H1 (cell line): ENCODE results near the gene CAGE1. TPM values are rescaled to one million over a fixed set of nuclear protein-coding genes. Genes with fewer than 3 reads are reported as not detected.

Experiments
- CTCF ChIA-PET: fragments of 300-600 bp; sonication (Branson Sonifier 250); formaldehyde crosslinking; loops from one replicate; lab custom pipeline; 2021; ENCODE audit not compliant: partially characterized antibody; lab: Charles Lee
- POLR2A ChIA-PET: fragments of 300-600 bp; sonication (Branson Sonifier 250); formaldehyde crosslinking; loops from one replicate; lab custom pipeline; 2021; ENCODE audit warnings: inconsistent platforms; ENCODE audit not compliant: partially characterized antibody; lab: Charles Lee
- DNase-seq, 2 experiments: peaks; one replicate each; pipeline versions ENCODE4 v3.0.0 to v3.0.0-alpha.2; 2010 to 2022; ENCODE audit warnings: low spot score in 2 of 2, low read depth in 1 of 2, mixed read lengths in 1 of 2
- FAIRE-seq: peaks from 2 replicates; lab custom pipeline; 2011; peaks lifted over from hg19 to GRCh38; lab: Jason Lieb, UNC
- H2AFZ ChIP-seq: 2 replicates; pipeline ENCODE4 v1.8.1; 2012; ENCODE audit warnings: low read length, inconsistent platforms
- H2AK5ac ChIP-seq: 2 replicates; pipeline ENCODE4 v1.6.1; 2013; ENCODE audit warnings: low read depth, low read length
- H2BK120ac ChIP-seq: replicated peaks from 2 replicates; pipeline ENCODE3; 2013; ENCODE audit warnings: low read depth, low read length, inconsistent platforms
- H2BK12ac ChIP-seq: 2 replicates; pipeline ENCODE4 v1.6.1; 2013; ENCODE audit warnings: low read depth, low read length
- H2BK15ac ChIP-seq: 2 replicates; pipeline ENCODE4 v1.6.1; 2013; ENCODE audit warnings: low read length
- H2BK20ac ChIP-seq: 2 replicates; pipeline ENCODE4 v1.6.1; 2013; ENCODE audit warnings: low read length
- H2BK5ac ChIP-seq: 2 replicates; pipeline ENCODE4 v1.6.1; 2013; ENCODE audit warnings: low read depth, low read length
- H3K14ac ChIP-seq: 2 replicates; pipeline ENCODE4 v1.6.1; 2013; ENCODE audit warnings: inconsistent platforms; ENCODE audit not compliant: insufficient read length
- H3K18ac ChIP-seq: 2 replicates; pipeline ENCODE4 v1.6.1; 2013; ENCODE audit warnings: low read length; ENCODE audit errors: extremely low read depth
- H3K23ac ChIP-seq: 2 replicates; pipeline ENCODE4 v1.6.1; 2013; ENCODE audit warnings: inconsistent platforms; ENCODE audit not compliant: insufficient read length
- H3K23me2 ChIP-seq: 2 replicates; pipeline ENCODE4 v1.6.1; 2013; ENCODE audit warnings: low read depth, low read length
- H3K27ac ChIP-seq: 2 replicates; pipeline ENCODE4 v1.6.1; 2011; ENCODE audit warnings: low read depth, low read length, inconsistent platforms
- H3K27me3 ChIP-seq, 4 experiments: replicated peaks in 1 of 4; 1 replicate in 1 of 4; 2 replicates in 3 of 4; pipeline versions ENCODE4 v1.6.1 to v1.8.1; 2011 to 2013; ENCODE audit warnings: low read length in 3 of 4, mild to moderate bottlenecking in 3 of 4, inconsistent platforms in 2 of 4, mixed read lengths in 2 of 4, moderate library complexity in 1 of 4; ENCODE audit not compliant: control insufficient read depth in 3 of 4, insufficient read depth in 3 of 4; ENCODE audit errors: extremely low read depth in 1 of 4
- H3K36me3 ChIP-seq, 4 experiments: 2 replicates each; pipeline versions ENCODE4 v1.6.1 to v1.8.1; 2011 to 2013; ENCODE audit warnings: mild to moderate bottlenecking in 4 of 4, low read length in 3 of 4, moderate library complexity in 2 of 4, control low read depth in 1 of 4, inconsistent platforms in 1 of 4; ENCODE audit not compliant: insufficient read depth in 4 of 4, control insufficient read depth in 2 of 4
- H3K4ac ChIP-seq: replicated peaks from 2 replicates; pipeline ENCODE3; 2013; ENCODE audit warnings: low read length, low read depth, mixed read lengths, inconsistent platforms; ENCODE audit not compliant: insufficient read length
- H3K4me1 ChIP-seq, 4 experiments: replicated peaks in 1 of 4; 1 replicate in 1 of 4; 2 replicates in 3 of 4; pipeline versions ENCODE4 v1.6.1 to v1.8.1; 2011 to 2013; ENCODE audit warnings: low read length in 3 of 4, inconsistent platforms in 2 of 4, mixed read lengths in 1 of 4; ENCODE audit not compliant: insufficient read depth in 4 of 4, control insufficient read depth in 3 of 4
- H3K4me2 ChIP-seq, 2 experiments: 2 replicates each; pipeline versions ENCODE4 v1.6.1 to v1.8.1; 2011 to 2013; ENCODE audit warnings: low read depth in 2 of 2, low read length in 2 of 2, control low read depth in 1 of 2, inconsistent platforms in 1 of 2, mild to moderate bottlenecking in 1 of 2; ENCODE audit not compliant: insufficient read depth in 1 of 2
- H3K4me3 ChIP-seq, 4 experiments: fragments of 200-600, 300-600 bp in 1 of 4; sonication (generic), shearing (Covaris generic), sonication (Bioruptor Twin) in 1 of 4; 2 replicates each; pipeline versions ENCODE4 v1.5.1 to v1.8.1; 2011 to 2016; ENCODE audit warnings: low read length in 4 of 4, low read depth in 3 of 4, control low read depth in 2 of 4, inconsistent platforms in 2 of 4, mild to moderate bottlenecking in 2 of 4, mixed read lengths in 1 of 4, moderate library complexity in 1 of 4; ENCODE audit not compliant: insufficient read depth in 2 of 4; ENCODE audit errors: extremely low read depth in 1 of 4
- H3K56ac ChIP-seq: replicated peaks from 2 replicates; pipeline ENCODE3; 2013; ENCODE audit warnings: low read depth, mild to moderate bottlenecking, mixed read lengths, low read length, inconsistent platforms; ENCODE audit not compliant: insufficient read length
- H3K79me1 ChIP-seq: 2 replicates; pipeline ENCODE4 v1.6.1; 2013; ENCODE audit warnings: low read depth, low read length, control low read depth
- H3K79me2 ChIP-seq, 2 experiments: 2 replicates each; pipeline versions ENCODE4 v1.6.1 to v1.8.1; 2012 to 2013; ENCODE audit warnings: low read length in 2 of 2, mild to moderate bottlenecking in 2 of 2, inconsistent platforms in 1 of 2; ENCODE audit not compliant: insufficient read depth in 2 of 2, control insufficient read depth in 1 of 2
- H3K9ac ChIP-seq, 4 experiments: replicated peaks in 1 of 4; 1 replicate in 1 of 4; 2 replicates in 3 of 4; pipeline versions ENCODE4 v1.6.1 to v1.8.1; 2011 to 2013; ENCODE audit warnings: low read depth in 3 of 4, low read length in 3 of 4, control low read depth in 2 of 4, mild to moderate bottlenecking in 2 of 4, moderate library complexity in 2 of 4, inconsistent platforms in 1 of 4; ENCODE audit errors: extremely low read depth in 1 of 4
- H3K9me3 ChIP-seq, 2 experiments: 2 replicates each; pipeline versions ENCODE4 v1.6.1 to v1.8.1; 2012 to 2013; ENCODE audit warnings: mild to moderate bottlenecking in 2 of 2, moderate library complexity in 2 of 2, control low read depth in 1 of 2, inconsistent platforms in 1 of 2, low read depth in 1 of 2, low read length in 1 of 2, mixed read lengths in 1 of 2; ENCODE audit not compliant: insufficient read depth in 2 of 2
- H4K20me1 ChIP-seq, 2 experiments: replicated peaks in 1 of 2; 2 replicates each; pipeline versions ENCODE3 to v1.8.1; 2011 to 2013; ENCODE audit warnings: inconsistent platforms in 2 of 2, low read length in 2 of 2, mild to moderate bottlenecking in 1 of 2; ENCODE audit not compliant: insufficient read depth in 2 of 2, control insufficient read depth in 1 of 2
- H4K5ac ChIP-seq: 2 replicates; pipeline ENCODE4 v1.6.1; 2013; ENCODE audit warnings: low read length, low read depth, mixed read lengths, inconsistent platforms; ENCODE audit not compliant: insufficient read length
- H4K8ac ChIP-seq: 2 replicates; pipeline ENCODE4 v1.8.0; 2013; ENCODE audit warnings: mild to moderate bottlenecking, moderate library complexity, low read length, inconsistent platforms; ENCODE audit not compliant: insufficient read depth; ENCODE audit errors: extremely low read depth
- H4K91ac ChIP-seq: replicated peaks from 2 replicates; pipeline ENCODE3; 2013; ENCODE audit warnings: low read length, mixed read lengths, inconsistent platforms; ENCODE audit not compliant: insufficient read length
- BCL11A ChIP-seq, 2 experiments: IDR thresholded peaks; one replicate each; pipeline ENCODE4 v1.6.1; 2011; ENCODE audit warnings: low read depth in 2 of 2, low read length in 2 of 2, mild to moderate bottlenecking in 2 of 2
- CHD1 ChIP-seq: IDR thresholded peaks from 2 replicates; pipeline ENCODE4 v1.6.1; 2012; ENCODE audit warnings: low read depth, low read length, improper control_type of control experiment
- CREB1 ChIP-seq: IDR thresholded peaks from 2 replicates; pipeline ENCODE4 v1.6.1; 2012; ENCODE audit warnings: inconsistent platforms
- FOSL1 ChIP-seq: IDR thresholded peaks from 2 replicates; pipeline ENCODE4 v1.6.1; 2011; ENCODE audit warnings: mild to moderate bottlenecking, low read depth, low read length, moderate library complexity; ENCODE audit not compliant: insufficient read depth
- GTF2F1 ChIP-seq: IDR thresholded peaks from 2 replicates; pipeline ENCODE4 v1.6.1; 2012; ENCODE audit warnings: low read depth, low read length, improper control_type of control experiment, borderline replicate concordance
- KDM4A ChIP-seq: IDR thresholded peaks from one replicate; pipeline ENCODE4 v1.7.1; 2012; ENCODE audit warnings: low read depth, mild to moderate bottlenecking, moderate library complexity, low read length, inconsistent platforms; ENCODE audit not compliant: severe bottlenecking
- KDM5A ChIP-seq: fragments of 200-600 bp; IDR thresholded peaks from 2 replicates; pipeline ENCODE4 v1.7.1; 2012; ENCODE audit warnings: mild to moderate bottlenecking, low read length, inconsistent platforms, mixed read lengths
- MAFK ChIP-seq: IDR thresholded peaks from 2 replicates; pipeline ENCODE4 v1.6.1; 2012; ENCODE audit warnings: low read depth, mild to moderate bottlenecking, improper control_type of control experiment, low read length
- RAD21 ChIP-seq, 2 experiments: IDR thresholded peaks in 1 of 2; conservative IDR thresholded peaks in 1 of 2; 2 replicates each; pipeline ENCODE4 v1.6.1; 2011; ENCODE audit warnings: low read depth in 2 of 2, low read length in 2 of 2, improper control_type of control experiment in 1 of 2, inconsistent platforms in 1 of 2, mild to moderate bottlenecking in 1 of 2, moderate library complexity in 1 of 2
- RXRA ChIP-seq: IDR thresholded peaks from 2 replicates; pipeline ENCODE4 v1.6.1; 2011; ENCODE audit warnings: low read depth, mild to moderate bottlenecking, low read length, moderate library complexity; ENCODE audit not compliant: insufficient read depth
- SP2 ChIP-seq: IDR thresholded peaks from 2 replicates; pipeline ENCODE4 v1.6.1; 2012; ENCODE audit warnings: mild to moderate bottlenecking, low read length, inconsistent platforms
- SRF ChIP-seq: IDR thresholded peaks from 2 replicates; pipeline ENCODE4 v1.6.1; 2011; ENCODE audit warnings: mild to moderate bottlenecking, low read depth, low read length, moderate library complexity
- TEAD4 ChIP-seq: IDR thresholded peaks from 2 replicates; pipeline ENCODE4 v1.6.1; 2012; ENCODE audit warnings: low read depth, low read length, inconsistent platforms, mixed read lengths
- YY1 ChIP-seq: IDR thresholded peaks from 2 replicates; pipeline ENCODE4 v1.6.1; 2011; ENCODE audit warnings: low read depth, mild to moderate bottlenecking, low read length
- WGBS, 2 experiments: shearing (Covaris generic) in 1 of 2; methylation state at CpG; one replicate each; pipeline versions ENCODE4 v1.1.6 to v1.1.7; 2013 to 2015; ENCODE audit warnings: low lambda C conversion rate in 2 of 2, mixed read lengths in 2 of 2, inconsistent platforms in 1 of 2, low coverage in 1 of 2, missing lambda C conversion rate in 1 of 2; ENCODE audit not compliant: insufficient replicate concordance in 2 of 2, insufficient coverage in 1 of 2, insufficient read length in 1 of 2; ENCODE audit errors: extremely low coverage in 1 of 2, missing lambda C conversion rate in 1 of 2; 5-methylcytosine and 5-hydroxymethylcytosine counted together
- polyA plus RNA-seq, 7 experiments: library from polyadenylated mRNA; depleted of rRNA in 3 of 7; stranded (reverse) in 5 of 7; unstranded in 2 of 7; fragments of >200 nt in 5 of 7; fragments of 200-250 nt in 2 of 7; gene quantifications; 1 replicate in 5 of 7; 2 replicates in 1 of 7; 4 replicates in 1 of 7; pipeline versions ENCODE4 v1.2.1 to v1.2.3, GENCODE V29; 2011 to 2013; ENCODE audit warnings: missing spikeins in 2 of 7, mixed read lengths in 2 of 7
- total RNA-seq: library from RNA; stranded (reverse); fragmentation: NEBNext Ultra II Directional; extraction: Animal tissue kit (Norgen Biotek cat#: 25700); gene quantifications from 2 replicates; pipeline ENCODE4 v1.2.1, GENCODE V29; 2021
- TF ChIP-seq, protein P1 (sequence below): IDR thresholded peaks from 2 replicates; pipeline ENCODE4 v1.6.1; 2011; ENCODE audit warnings: low read depth, mild to moderate bottlenecking, low read length; ENCODE audit not compliant: insufficient read depth

The CAGE1 gene
- total and polyA plus RNA-seq, 2 of the 8 experiments (the other 6 are each of a cell fraction or from before 2014, with no cell fraction given) = 0.09 TPM; not detected in 1

- H3K4me3 ChIP-seq = no peak overlapping the region
- H2BK20ac ChIP-seq = no peak overlapping the region
- no peaks in the 10 kb centered on the region for H3K4me1 ChIP-seq
- no peak overlapping the region for H3K56ac ChIP-seq
- no peak overlapping the region for H2BK120ac ChIP-seq
- H2AK5ac ChIP-seq = no peak overlapping the region
- no peak overlapping the region for H2BK5ac ChIP-seq
- no peak overlapping the region for H3K9ac ChIP-seq
- H3K27me3 ChIP-seq = no peaks in the 10 kb centered on the region
- 100% methylated on average over 1 of the region's 1 CpG; no CpG with 5 or more reads in 1 of the 2 experiments for WGBS, 2 experiments
- no peak overlapping the region for H3K4ac ChIP-seq
- H2AFZ ChIP-seq = no peak overlapping the region
- no peak overlapping the region for H3K27ac ChIP-seq
- H4K91ac ChIP-seq = no peak overlapping the region
- H3K4me2 ChIP-seq = no peak overlapping the region
- POLR2A ChIA-PET = interaction anchor here (1.2 kb wide), 1 partner anchor 12 kb away, joined by 3 read pairs; the partner anchor contains the start of genes CAGE1 and RIOK1
- no peak overlapping the region for H3K18ac ChIP-seq
- no peak overlapping the region for H3K14ac ChIP-seq
- no peak overlapping the region for H4K8ac ChIP-seq
- no peaks in the 10 kb centered on the region for H3K9me3 ChIP-seq
- no peak overlapping the region for H2BK15ac ChIP-seq
- H2BK12ac ChIP-seq = no peak overlapping the region
- CTCF ChIA-PET = interaction anchor here (1.0 kb wide), 1 partner anchor 126 kb away, joined by 3 read pairs; no protein-coding TSS in a partner anchor
- H4K5ac ChIP-seq = no peak overlapping the region
- no peak overlapping the region for H3K23ac ChIP-seq
- FAIRE-seq = no peak
- H3K79me1 ChIP-seq = no peaks in the 10 kb centered on the region
- DNase-seq = no peak
- H4K20me1 ChIP-seq = no peaks in the 10 kb centered on the region
- no peaks in the 10 kb centered on the region for H3K36me3 ChIP-seq
- H3K23me2 ChIP-seq = no peaks in the 10 kb centered on the region
- H3K79me2 ChIP-seq = no peaks in the 10 kb centered on the region
- TF ChIP-seq, protein P1, sequence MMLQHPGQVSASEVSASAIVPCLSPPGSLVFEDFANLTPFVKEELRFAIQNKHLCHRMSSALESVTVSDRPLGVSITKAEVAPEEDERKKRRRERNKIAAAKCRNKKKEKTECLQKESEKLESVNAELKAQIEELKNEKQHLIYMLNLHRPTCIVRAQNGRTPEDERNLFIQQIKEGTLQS = no peak
- TF ChIP-seq SP2 = no peak
- TF ChIP-seq KDM4A = no peak
- TF ChIP-seq GTF2F1 = no peak
- no peak for TF ChIP-seq SRF
- no peak for TF ChIP-seq CHD1
- TF ChIP-seq KDM5A = no peak
- no peak for TF ChIP-seq MAFK
- no peak for TF ChIP-seq RXRA
- TF ChIP-seq FOSL1 = no peak
- no peak for TF ChIP-seq YY1
- no peak for TF ChIP-seq BCL11A (IDR thresholded peaks at IDR 0.05; ENCODE audit: low read depth in 2 of 2, low read length in 2 of 2)
- no peak for TF ChIP-seq TEAD4
- no peak for TF ChIP-seq RAD21 (IDR thresholded peaks at IDR 0.05 in 1 of 2, conservative IDR thresholded peaks at IDR 0.05 in 1 of 2; ENCODE audit: low read depth in 2 of 2, low read length in 2 of 2)
- no peak for TF ChIP-seq CREB1
These were observed 11.6 kb downstream of the CAGE1 start for GRCh38 chr6:7377961-7378360.
